ENCODE results near the gene CENATAC. TPM values are rescaled to one million over a fixed set of nuclear protein-coding genes. Genes with fewer than 3 reads are reported as not detected.
"Not testable (repeated sequence)": the region's sequence is repeated elsewhere in the genome, so short reads cannot be mapped to it uniquely, and the experiment has no call there.

Gene CENATAC
- polyA plus RNA-seq (ENCODE audit: insufficient read length in 4 of 4): 10 to 100 TPM; 14.9 to 41.6 (median 21.0) TPM

GRCh38 chr11:118997627-118998387 lies at the start of gene CENATAC:
TSS of gene CENATAC (plus strand) at chr11:118998138. CDS start at chr11:118998198, 60 bp downstream.
- peak; percentile 76 to 85 (median 81) for DNase-seq (ENCODE audit: low read depth in 4 of 4, low spot score in 3 of 4)

GRCh38 chr11:118953265-118953664 lies 44.7 kb upstream of the CENATAC start:
- DNase-seq (ENCODE audit: low read depth in 4 of 4, low spot score in 3 of 4): no peak

- not testable (repeated sequence) for DNase-seq (ENCODE audit: low read depth in 4 of 4, low spot score in 3 of 4)
These were observed 44.0 kb upstream of the CENATAC start for GRCh38 chr11:118953976-118954375.

- DNase-seq (ENCODE audit: low read depth in 4 of 4, low spot score in 3 of 4): peak; percentile 50 to 61 (median 57)
These were observed 41.7 kb upstream of the CENATAC start, which contains the start of gene UPK2 for GRCh38 chr11:118956094-118956846. TSS of gene UPK2 (plus strand) at chr11:118956298. CDS start at chr11:118956351, 53 bp downstream.

- DNase-seq (ENCODE audit: low read depth in 4 of 4, low spot score in 3 of 4): no peak
These were observed 41.0 kb upstream of the CENATAC start for GRCh38 chr11:118956847-118957469.

- DNase-seq (ENCODE audit: low read depth in 4 of 4, low spot score in 3 of 4): no peak
These were observed 40.4 kb upstream of the CENATAC start for GRCh38 chr11:118957549-118957948.

GRCh38 chr11:118957968-118958367 lies 40.0 kb upstream of the CENATAC start:
- no peak for DNase-seq (ENCODE audit: low read depth in 4 of 4, low spot score in 3 of 4)

GRCh38 chr11:118958577-118958976 lies 39.4 kb upstream of the CENATAC start:
- no peak for DNase-seq (ENCODE audit: low read depth in 4 of 4, low spot score in 3 of 4)

- DNase-seq (ENCODE audit: low read depth in 4 of 4, low spot score in 3 of 4): no peak
These were observed 36.7 kb upstream of the CENATAC start for GRCh38 chr11:118961189-118961588.

- DNase-seq (ENCODE audit: low read depth in 4 of 4, low spot score in 3 of 4): no peak
These were observed 36.3 kb upstream of the CENATAC start for GRCh38 chr11:118961591-118961990.

- not testable (repeated sequence) for DNase-seq (ENCODE audit: low read depth in 4 of 4, low spot score in 3 of 4)
These were observed 28.4 kb upstream of the CENATAC start for GRCh38 chr11:118969508-118969907.

GRCh38 chr11:118971646-118972045 lies 26.3 kb upstream of the CENATAC start, which contains the start of gene FOXR1:
TSS of gene FOXR1 (plus strand) at chr11:118971761. CDS start at chr11:118971932, 171 bp downstream.
- no peak for DNase-seq (ENCODE audit: low read depth in 4 of 4, low spot score in 3 of 4)

- DNase-seq (ENCODE audit: low read depth in 4 of 4, low spot score in 3 of 4): no peak
These were observed 24.0 kb upstream of the CENATAC start for GRCh38 chr11:118973985-118974384.

- DNase-seq (ENCODE audit: low read depth in 4 of 4, low spot score in 3 of 4): no peak
These were observed 21.9 kb upstream of the CENATAC start for GRCh38 chr11:118975771-118976709.

- no peak for DNase-seq (ENCODE audit: low read depth in 4 of 4, low spot score in 3 of 4)
These were observed 18.5 kb upstream of the CENATAC start for GRCh38 chr11:118979434-118979833.

- DNase-seq (ENCODE audit: low read depth in 4 of 4, low spot score in 3 of 4): no peak
These were observed 17.6 kb upstream of the CENATAC start for GRCh38 chr11:118980191-118980881.

- not testable (repeated sequence) for DNase-seq (ENCODE audit: low read depth in 4 of 4, low spot score in 3 of 4)
These were observed 13.6 kb upstream of the CENATAC start for GRCh38 chr11:118984337-118984736.

- DNase-seq (ENCODE audit: low read depth in 4 of 4, low spot score in 3 of 4): no peak
These were observed 13.1 kb upstream of the CENATAC start for GRCh38 chr11:118984825-118985224.

- DNase-seq (ENCODE audit: low read depth in 4 of 4, low spot score in 3 of 4): no peak
These were observed 9.7 kb upstream of the CENATAC start for GRCh38 chr11:118988280-118988679.
